HUES64 (cell line): Measurements from ENCODE around the gene TXNDC2.
"Not testable (repeated sequence)": the region's sequence is repeated elsewhere in the genome, so short reads cannot be mapped to it uniquely, and the experiment has no call there.

ENCODE experiments used
- H3K27ac ChIP-seq: 2 replicates; pipeline ENCODE4 v1.7.0; 2013; ENCODE audit warnings: low read depth, low read length, inconsistent platforms
- H3K27me3 ChIP-seq: 2 replicates; pipeline ENCODE4 v1.6.1; 2013; ENCODE audit warnings: mild to moderate bottlenecking, low read length; ENCODE audit not compliant: insufficient read depth
- H3K36me3 ChIP-seq: 2 replicates; pipeline ENCODE4 v1.6.1; 2013; ENCODE audit warnings: mild to moderate bottlenecking, low read length; ENCODE audit not compliant: insufficient read depth
- H3K4me1 ChIP-seq: 2 replicates; pipeline ENCODE4 v1.6.1; 2013; ENCODE audit warnings: mild to moderate bottlenecking, low read length, moderate library complexity; ENCODE audit not compliant: insufficient read depth
- H3K4me3 ChIP-seq: 2 replicates; pipeline ENCODE4 v1.5.1; 2013; ENCODE audit warnings: mild to moderate bottlenecking, low read length, moderate library complexity
- H3K9ac ChIP-seq: 2 replicates; pipeline ENCODE4 v1.6.1; 2013; ENCODE audit warnings: mild to moderate bottlenecking, low read depth, low read length
- H3K9me3 ChIP-seq: 2 replicates; pipeline ENCODE4 v1.6.1; 2013; ENCODE audit warnings: low read depth, low read length; ENCODE audit not compliant: insufficient read depth
- WGBS: fragments of 150-250, 120-280 bp; methylation state at CpG from one replicate; pipeline ENCODE4 v1.1.7; 2013; ENCODE audit warnings: missing lambda C conversion rate; 5-methylcytosine and 5-hydroxymethylcytosine counted together

TXNDC2 gene

GRCh38 chr18:9890196-9890595, 4.4 kb downstream of the TXNDC2 start:
- H3K4me1 ChIP-seq: no peaks in the 10 kb centered on the region
- H3K9me3 ChIP-seq: no peaks in the 10 kb centered on the region
- H3K9ac ChIP-seq: no peak overlapping the region
- H3K27ac ChIP-seq: no peak overlapping the region
- 97% methylated on average over 5 of the region's 5 CpGs for WGBS
- no peaks in the 10 kb centered on the region for H3K36me3 ChIP-seq
- no peaks in the 10 kb centered on the region for H3K27me3 ChIP-seq
- no peak overlapping the region for H3K4me3 ChIP-seq

- no peak overlapping the region for H3K4me3 ChIP-seq
- H3K27me3 ChIP-seq: no peaks in the 10 kb centered on the region
- H3K36me3 ChIP-seq: no peaks in the 10 kb centered on the region
- no peaks in the 10 kb centered on the region for H3K9me3 ChIP-seq
- no peaks in the 10 kb centered on the region for H3K4me1 ChIP-seq
- no peak overlapping the region for H3K27ac ChIP-seq
- H3K9ac ChIP-seq: no peak overlapping the region
- no CpG with 5 or more reads among the region's 1 CpG for WGBS
Measured at GRCh38 chr18:9890957-9891356, 5.2 kb downstream of the TXNDC2 start.

GRCh38 chr18:9891515-9891914, 5.7 kb downstream of the TXNDC2 start:
- H3K27me3 ChIP-seq, H3K4me3 ChIP-seq, H3K36me3 ChIP-seq, H3K9ac ChIP-seq, H3K4me1 ChIP-seq, H3K9me3 ChIP-seq, H3K27ac ChIP-seq: not testable (repeated sequence)
- WGBS: 79% methylated on average over 4 of the region's 4 CpGs

- no peak overlapping the region for H3K9ac ChIP-seq
- H3K9me3 ChIP-seq: no peaks in the 10 kb centered on the region
- H3K27ac ChIP-seq: no peak overlapping the region
- no peaks in the 10 kb centered on the region for H3K36me3 ChIP-seq
- 99% methylated on average over 6 of the region's 6 CpGs for WGBS
- no peak overlapping the region for H3K4me3 ChIP-seq
- 0 out of 2 replicates have a peak, but pooled peaks cover 7% of the 10 kb centered on the region for H3K4me1 ChIP-seq
- no peaks in the 10 kb centered on the region for H3K27me3 ChIP-seq
Measured at GRCh38 chr18:9894454-9895068, 8.8 kb downstream of the TXNDC2 start.

GRCh38 chr18:9897129-9897528, 11.4 kb downstream of the TXNDC2 start:
- Histone ChIP-seq H3K27me3 (no peaks in the 10 kb centered on the region), H3K9ac (no peak overlapping the region), H3K9me3 (no peaks in the 10 kb centered on the region), H3K4me3 (no peak overlapping the region), H3K4me1 (peaks cover 17% of the 10 kb centered on the region; the same call in 1 of the 2 replicates), H3K27ac (no peak overlapping the region), H3K36me3 (no peaks in the 10 kb centered on the region)
- 97% methylated on average over 5 of the region's 5 CpGs for WGBS

GRCh38 chr18:9897787-9898291, 12.1 kb downstream of the TXNDC2 start:
- H3K9ac ChIP-seq: not testable (repeated sequence)

GRCh38 chr18:9898792-9899549, 13.2 kb downstream of the TXNDC2 start:
- WGBS: 79% methylated on average over 11 of the region's 11 CpGs
- H3K27ac ChIP-seq: no peak overlapping the region
- H3K27me3 ChIP-seq: no peaks in the 10 kb centered on the region
- H3K36me3 ChIP-seq: no peaks in the 10 kb centered on the region
- H3K9me3 ChIP-seq: no peaks in the 10 kb centered on the region
- no peak overlapping the region for H3K4me3 ChIP-seq
- peaks cover 17% of the 10 kb centered on the region; the same call in 1 of the 2 replicates for H3K4me1 ChIP-seq
- H3K9ac ChIP-seq: no peak overlapping the region

More at GRCh38 chr18:9897787-9898291, 12.1 kb downstream of the TXNDC2 start:
- H3K9me3 ChIP-seq, H3K27me3 ChIP-seq, H3K4me3 ChIP-seq, H3K36me3 ChIP-seq, H3K27ac ChIP-seq: not testable (repeated sequence)
- peaks cover 17% of the 10 kb centered on the region; the same call in 1 of the 2 replicates for H3K4me1 ChIP-seq
- 95% methylated on average over 10 of the region's 10 CpGs for WGBS

GRCh38 chr18:9899550-9899930, 13.8 kb downstream of the TXNDC2 start:
- not testable (repeated sequence) for H3K36me3 ChIP-seq, H3K27me3 ChIP-seq, H3K27ac ChIP-seq

GRCh38 chr18:9900699-9901098, 14.9 kb downstream of the TXNDC2 start:
- Histone ChIP-seq H3K27me3 (no peaks in the 10 kb centered on the region), H3K4me3 (no peak overlapping the region), H3K4me1 (peaks cover 17% of the 10 kb centered on the region; the same call in 1 of the 2 replicates), H3K36me3 (no peaks in the 10 kb centered on the region), H3K9me3 (no peaks in the 10 kb centered on the region), H3K27ac (no peak overlapping the region), H3K9ac (no peak overlapping the region)
- WGBS: 86% methylated on average over 7 of the region's 7 CpGs

More at GRCh38 chr18:9899550-9899930, 13.8 kb downstream of the TXNDC2 start:
- H3K9ac ChIP-seq, H3K4me3 ChIP-seq, H3K9me3 ChIP-seq: not testable (repeated sequence)
- peaks cover 17% of the 10 kb centered on the region; the same call in 1 of the 2 replicates for H3K4me1 ChIP-seq
- WGBS: 95% methylated on average over 1 of the region's 1 CpG

- peaks cover 17% of the 10 kb centered on the region; the same call in 1 of the 2 replicates for H3K4me1 ChIP-seq
- WGBS: 94% methylated on average over 2 of the region's 3 CpGs
- no peaks in the 10 kb centered on the region for H3K9me3 ChIP-seq
- no peaks in the 10 kb centered on the region for H3K36me3 ChIP-seq
- H3K27me3 ChIP-seq: no peaks in the 10 kb centered on the region
- no peak overlapping the region for H3K9ac ChIP-seq
- H3K4me3 ChIP-seq: no peak overlapping the region
- H3K27ac ChIP-seq: no peak overlapping the region
Measured at GRCh38 chr18:9901377-9901776, 15.6 kb downstream of the TXNDC2 start.

- not testable (repeated sequence) for H3K9me3 ChIP-seq, H3K9ac ChIP-seq, H3K27ac ChIP-seq, H3K27me3 ChIP-seq, H3K36me3 ChIP-seq, H3K4me3 ChIP-seq
- 94% methylated on average over 14 of the region's 14 CpGs for WGBS
- H3K4me1 ChIP-seq: peaks cover 17% of the 10 kb centered on the region; the same call in 1 of the 2 replicates
Measured at GRCh38 chr18:9902264-9902663, 16.5 kb downstream of the TXNDC2 start.
